Skeletal muscle tissue (tissue), 4 donors: ENCODE results near the gene FRMD4A. TPM values are rescaled to one million over a fixed set of nuclear protein-coding genes. Genes with fewer than 3 reads are reported as not detected.
A peak's percentile ranks its signal among the peaks of the same experiment; 100 is the strongest.
"Not testable (repeated sequence)": the region's sequence is repeated elsewhere in the genome, so short reads cannot be mapped to it uniquely, and the experiment has no call there.

Experiments
- H3K27ac ChIP-seq: one replicate; pipeline ENCODE4 v1.7.0; 2013; ENCODE audit warnings: mild to moderate bottlenecking, low read depth, low read length, inconsistent platforms
- H3K27me3 ChIP-seq, 3 donors: one replicate each; pipeline ENCODE4 v1.7.0; 2013; ENCODE audit warnings: low read length in 3 of 3; ENCODE audit not compliant: control insufficient read depth in 3 of 3, insufficient read depth in 3 of 3
- H3K36me3 ChIP-seq, 3 donors: one replicate each; pipeline ENCODE4 v1.7.0; 2013; ENCODE audit warnings: low read length in 3 of 3; ENCODE audit not compliant: control insufficient read depth in 3 of 3, insufficient read depth in 3 of 3
- H3K4me1 ChIP-seq, 3 donors: one replicate each; pipeline ENCODE4 v1.7.0; 2013; ENCODE audit warnings: low read length in 3 of 3, mild to moderate bottlenecking in 3 of 3; ENCODE audit not compliant: control insufficient read depth in 3 of 3, insufficient read depth in 3 of 3
- H3K4me3 ChIP-seq, 3 donors: one replicate each; pipeline ENCODE4 v1.7.0; 2013; ENCODE audit warnings: low read length in 3 of 3
- H3K9ac ChIP-seq, 3 donors: one replicate each; pipeline ENCODE4 v1.7.0; 2013; ENCODE audit warnings: low read length in 3 of 3, mild to moderate bottlenecking in 3 of 3, moderate library complexity in 2 of 3, low read depth in 1 of 3
- H3K9me3 ChIP-seq, 3 donors: one replicate each; pipeline ENCODE4 v1.7.0; 2013; ENCODE audit warnings: low read length in 3 of 3; ENCODE audit not compliant: control insufficient read depth in 3 of 3
- total RNA-seq: library from RNA; depleted of rRNA; stranded (reverse); fragments of >200 nt; gene quantifications from one replicate; pipeline ENCODE4 v1.2.3, GENCODE V29; 2014
- donor health status: Osteomylitis.

FRMD4A gene
- total RNA-seq, 1 donor from 2014 or later = 19.3 TPM

GRCh38 chr10:14084875-14085274, 245.8 kb downstream of the FRMD4A start:
- H3K4me1 ChIP-seq = peaks cover 0 to 2% (median 0%) of the 10 kb centered on the region in 3 donors
- H3K27ac ChIP-seq = no peak overlapping the region
- H3K4me3 ChIP-seq = no peak overlapping the region
- H3K27me3 ChIP-seq = no peaks in the 10 kb centered on the region
- H3K36me3 ChIP-seq = no peaks in the 10 kb centered on the region
- no peak overlapping the region for H3K9ac ChIP-seq
- no peaks in the 10 kb centered on the region for H3K9me3 ChIP-seq

GRCh38 chr10:14080795-14081194, 249.9 kb downstream of the FRMD4A start:
- H3K9me3 ChIP-seq = peaks cover 0 to 4% (median 0%) of the 10 kb centered on the region in 3 donors

GRCh38 chr10:14077430-14077829, 253.3 kb downstream of the FRMD4A start:
- H3K9me3 ChIP-seq = peaks cover 0 to 4% (median 2%) of the 10 kb centered on the region in 3 donors
- H3K27me3 ChIP-seq = no peaks in the 10 kb centered on the region

More at GRCh38 chr10:14080795-14081194, 249.9 kb downstream of the FRMD4A start:
- Histone ChIP-seq H3K4me1 (no peaks in the 10 kb centered on the region), H3K27me3 (no peaks in the 10 kb centered on the region), H3K9ac (no peak overlapping the region), H3K36me3 (no peaks in the 10 kb centered on the region), H3K4me3 (no peak overlapping the region), H3K27ac (no peak overlapping the region)

GRCh38 chr10:14074062-14074884, 256.5 kb downstream of the FRMD4A start:
- peaks cover 11 to 13% (median 11%) of the 10 kb centered on the region in 3 donors for H3K4me1 ChIP-seq
- no peaks in the 10 kb centered on the region for H3K36me3 ChIP-seq
- H3K27ac ChIP-seq = no peak overlapping the region
- peak overlapping the region; percentile 20 to 51 (median 38) for H3K4me3 ChIP-seq
- H3K9me3 ChIP-seq = peaks cover 0 to 6% (median 4%) of the 10 kb centered on the region in 3 donors
- H3K27me3 ChIP-seq = no peaks in the 10 kb centered on the region
- no peak overlapping the region for H3K9ac ChIP-seq

More at GRCh38 chr10:14077430-14077829, 253.3 kb downstream of the FRMD4A start:
- Histone ChIP-seq H3K4me3 (no peak overlapping the region), H3K4me1 (peaks cover 11 to 13% (median 11%) of the 10 kb centered on the region in 3 donors), H3K36me3 (no peaks in the 10 kb centered on the region), H3K9ac (no peak overlapping the region), H3K27ac (no peak overlapping the region)

- Histone ChIP-seq H3K9me3 (peaks cover 0 to 6% (median 0%) of the 10 kb centered on the region in 3 donors), H3K4me1 (peaks cover 11 to 13% (median 11%) of the 10 kb centered on the region in 3 donors), H3K27ac (no peak overlapping the region), H3K27me3 (no peaks in the 10 kb centered on the region), H3K36me3 (no peaks in the 10 kb centered on the region), H3K9ac (no peak overlapping the region), H3K4me3 (no peak overlapping the region)
These were observed 258.2 kb downstream of the FRMD4A start for GRCh38 chr10:14072541-14072940.

- H3K4me3 ChIP-seq = no peak overlapping the region
- no peaks in the 10 kb centered on the region for H3K36me3 ChIP-seq
- H3K9me3 ChIP-seq = peaks cover 0 to 6% (median 0%) of the 10 kb centered on the region in 3 donors
- H3K27me3 ChIP-seq = no peaks in the 10 kb centered on the region
- no peak overlapping the region for H3K27ac ChIP-seq
- no peak overlapping the region for H3K9ac ChIP-seq
- H3K4me1 ChIP-seq = peaks cover 11 to 13% (median 11%) of the 10 kb centered on the region in 3 donors
These were observed 258.8 kb downstream of the FRMD4A start for GRCh38 chr10:14071956-14072355.

- Histone ChIP-seq H3K27me3 (no peaks in the 10 kb centered on the region), H3K27ac (no peak overlapping the region), H3K4me3 (no peak overlapping the region), H3K9me3 (peaks cover 0 to 3% (median 0%) of the 10 kb centered on the region in 3 donors), H3K9ac (no peak overlapping the region), H3K36me3 (no peaks in the 10 kb centered on the region), H3K4me1 (peaks cover 0 to under 1% (median 0%) of the 10 kb centered on the region in 3 donors)
These were observed 262.0 kb downstream of the FRMD4A start for GRCh38 chr10:14068601-14069250.

- not testable (repeated sequence) for H3K9ac ChIP-seq, H3K9me3 ChIP-seq, H3K4me1 ChIP-seq, H3K27me3 ChIP-seq, H3K27ac ChIP-seq, H3K36me3 ChIP-seq, H3K4me3 ChIP-seq
These were observed 263.1 kb downstream of the FRMD4A start for GRCh38 chr10:14067638-14068037.

- Histone ChIP-seq H3K36me3 (no peaks in the 10 kb centered on the region), H3K27ac (no peak overlapping the region), H3K9me3 (no peaks in the 10 kb centered on the region), H3K9ac (no peak overlapping the region), H3K4me1 (no peaks in the 10 kb centered on the region), H3K27me3 (no peaks in the 10 kb centered on the region), H3K4me3 (no peak overlapping the region)
These were observed 264.6 kb downstream of the FRMD4A start for GRCh38 chr10:14066106-14066505.
